Measurements from ENCODE around the gene VTN.

The VTN gene

GRCh38 chr17:28364665-28365363 lies 5.3 kb downstream of the VTN start, which contains the start of gene SEBOX:
TSS of gene SEBOX (minus strand) at chr17:28365199. CDS start at chr17:28365151, 48 bp downstream.
- TF ChIP-seq CTCF (conservative IDR thresholded peaks at IDR 0.05; ENCODE audit: low read depth, low read length), result no peak
- H3K4me3 ChIP-seq (ENCODE audit: low read length), result no peak within 1 kb of the TSS
- DNase-seq (ENCODE audit: low read depth), result no peak

- no peak for TF ChIP-seq CTCF (conservative IDR thresholded peaks at IDR 0.05; ENCODE audit: low read depth, low read length)
Measured at GRCh38 chr17:28363776-28364650, 6.1 kb downstream of the VTN start.

GRCh38 chr17:28363186-28363585 lies 6.9 kb downstream of the VTN start:
- DNase-seq (ENCODE audit: low read depth), result no peak
- H3K4me3 ChIP-seq (ENCODE audit: low read length), result no peak overlapping the region
- no peak for TF ChIP-seq CTCF (conservative IDR thresholded peaks at IDR 0.05; ENCODE audit: low read depth, low read length)

More at GRCh38 chr17:28363776-28364650, 6.1 kb downstream of the VTN start:
- no peak for DNase-seq (ENCODE audit: low read depth)
- H3K4me3 ChIP-seq (ENCODE audit: low read length), result no peak overlapping the region

GRCh38 chr17:28357901-28358197 lies 12.3 kb downstream of the VTN start:
- no peak for TF ChIP-seq CTCF (conservative IDR thresholded peaks at IDR 0.05; ENCODE audit: low read depth, low read length)
- peak overlapping the region; percentile 79 for H3K4me3 ChIP-seq (ENCODE audit: low read length)
- no peak for DNase-seq (ENCODE audit: low read depth)

GRCh38 chr17:28357061-28357900 lies 12.8 kb downstream of the VTN start, which contains the start of gene POLDIP2:
TSS of gene POLDIP2 (minus strand) at chr17:28357527. CDS start at chr17:28357448, 79 bp downstream.
- TF ChIP-seq CTCF (conservative IDR thresholded peaks at IDR 0.05; ENCODE audit: low read depth, low read length), result no peak
- peak within 1 kb of the TSS; percentile 79 for H3K4me3 ChIP-seq (ENCODE audit: low read length)

GRCh38 chr17:28350271-28350670 lies 19.8 kb downstream of the VTN start:
- TF ChIP-seq CTCF (conservative IDR thresholded peaks at IDR 0.05; ENCODE audit: low read depth, low read length), result no peak
- H3K4me3 ChIP-seq (ENCODE audit: low read length), result no peak overlapping the region
- no peak for DNase-seq (ENCODE audit: low read depth)

More at GRCh38 chr17:28357061-28357900, 12.8 kb downstream of the VTN start, which contains the start of gene POLDIP2:
- DNase-seq (ENCODE audit: low read depth), result peak; percentile 68
